GM12878 (cell line): ENCODE results near the gene FABP6. TPM values are rescaled to one million over a fixed set of nuclear protein-coding genes. Genes with fewer than 3 reads are reported as not detected.

Source experiments
- ATAC-seq: fragments of 200-7000 bp; cut with Tn5 transposase; 3 replicates; pipeline ENCODE4 v1.9.1; 2020; ENCODE audit warnings: mild to moderate bottlenecking, moderate library complexity
- BruUV-seq: library from RNA; stranded (reverse); fragments of 400-500 nt; replicated peaks from 2 replicates; lab custom pipeline; 2021; lab: Mats Ljungman, UMichigan
- CTCF ChIA-PET: fragments of 300-600 bp; sonication (Branson Sonifier 250); formaldehyde crosslinking; extraction: SDS; loops from one replicate; lab custom pipeline; 2021; ENCODE audit warnings: inconsistent platforms; lab: Yijun Ruan, JAX
- POLR2A ChIA-PET: fragments of 350-600 bp; formaldehyde crosslinking; extraction: SDS; loops from one replicate; lab custom pipeline; 2021; ENCODE audit warnings: inconsistent platforms; lab: Charles Lee
- RAD21 ChIA-PET: fragments of 300-600 bp; sonication (Branson Sonifier 250); formaldehyde crosslinking; loops from one replicate; lab custom pipeline; 2023; ENCODE audit warnings: antibody characterized with exemption; ENCODE audit not compliant: unreplicated experiment; lab: Charles Lee
- SMC1A ChIA-PET: fragments of 300-600 bp; sonication (Branson Sonifier 250); formaldehyde crosslinking; loops from one replicate; lab custom pipeline; 2023; ENCODE audit not compliant: unreplicated experiment, uncharacterized antibody; lab: Charles Lee
- DNase-seq: peaks from one replicate; pipeline ENCODE4 v3.0.0-alpha.2; 2011; ENCODE audit warnings: low read depth, low spot score
- FAIRE-seq: peaks from 3 replicates; lab custom pipeline; 2011; peaks lifted over from hg19 to GRCh38; lab: Jason Lieb, UNC
- H2AFZ ChIP-seq: 2 replicates; pipeline ENCODE4 v1.6.0; 2011; ENCODE audit warnings: low read depth, low read length, control low read depth; ENCODE audit not compliant: control insufficient read depth
- H3K27ac ChIP-seq: 2 replicates; pipeline ENCODE4 v1.5.1; 2011; ENCODE audit warnings: control low read depth; ENCODE audit not compliant: control insufficient read depth, insufficient read depth
- H3K27me3 ChIP-seq, 2 experiments: replicated peaks in 1 of 2; 2 replicates each; pipeline versions ENCODE4 v1.6.0 to v1.6.1; 2011; ENCODE audit warnings: low read length in 1 of 2; ENCODE audit not compliant: control insufficient read depth in 2 of 2, insufficient read depth in 2 of 2
- H3K36me3 ChIP-seq, 2 experiments: 2 replicates each; pipeline ENCODE4 v1.5.1; 2011; ENCODE audit warnings: low read length in 1 of 2; ENCODE audit not compliant: control insufficient read depth in 2 of 2, insufficient read depth in 2 of 2
- H3K4me1 ChIP-seq: 2 replicates; pipeline ENCODE4 v1.6.1; 2011; ENCODE audit warnings: mild to moderate bottlenecking, low read length, moderate library complexity, mixed read lengths; ENCODE audit not compliant: control insufficient read depth, insufficient read depth
- H3K4me2 ChIP-seq: 2 replicates; pipeline ENCODE4 v1.6.0; 2011; ENCODE audit warnings: control low read depth; ENCODE audit not compliant: control insufficient read depth, insufficient read depth
- H3K4me3 ChIP-seq: fragments of 200-600 bp; sonication (generic); 2 replicates; pipeline ENCODE4 v1.5.1; 2016
- H3K79me2 ChIP-seq: 2 replicates; pipeline ENCODE4 v1.6.0; 2011; ENCODE audit warnings: low read length; ENCODE audit not compliant: control insufficient read depth, insufficient read depth
- H3K9ac ChIP-seq: 2 replicates; pipeline ENCODE4 v1.8.0; 2011; ENCODE audit warnings: low read length, control low read depth, mixed read lengths; ENCODE audit not compliant: control insufficient read depth, insufficient read depth
- H3K9me3 ChIP-seq: replicated peaks from 3 replicates; pipeline ENCODE4 v1.5.1; 2011; ENCODE audit warnings: mild to moderate bottlenecking, low read length; ENCODE audit not compliant: control insufficient read depth, insufficient read depth
- H4K20me1 ChIP-seq: 2 replicates; pipeline ENCODE4 v1.6.0; 2011; ENCODE audit not compliant: control insufficient read depth, insufficient read depth
- ATF2 ChIP-seq: IDR thresholded peaks from 2 replicates; pipeline ENCODE4 v1.6.1; 2012; ENCODE audit warnings: low read length, inconsistent platforms
- CBX5 ChIP-seq: sonication (generic); IDR thresholded peaks from 2 replicates; pipeline ENCODE4 v1.6.1; 2016; ENCODE audit warnings: low read depth, moderate library complexity, mild to moderate bottlenecking, inconsistent platforms
- EZH2 ChIP-seq: IDR thresholded peaks from 2 replicates; pipeline ENCODE4 v1.6.1; 2012; ENCODE audit warnings: low read depth, mild to moderate bottlenecking, control low read depth, inconsistent platforms, low read length, borderline replicate concordance; ENCODE audit not compliant: control insufficient read depth
- IKZF1 ChIP-seq: fragments of 450-650 bp; conservative IDR thresholded peaks from 2 replicates; pipeline ENCODE4 v1.6.1; 2017; ENCODE audit warnings: antibody characterized with exemption, mild to moderate bottlenecking
- IRF5 ChIP-seq: fragments of 450-650 bp; IDR thresholded peaks from 2 replicates; pipeline ENCODE4 v1.6.1; 2017; ENCODE audit warnings: borderline replicate concordance
- JUND ChIP-seq: IDR thresholded peaks from 2 replicates; pipeline ENCODE4 v1.6.1; 2012; ENCODE audit warnings: low read depth, mild to moderate bottlenecking, low read length, improper control_type of control experiment, moderate library complexity
- KAT2A ChIP-seq: conservative IDR thresholded peaks from 2 replicates; pipeline ENCODE4 v1.6.1; 2011; ENCODE audit warnings: low read depth, low read length; ENCODE audit not compliant: control insufficient read depth
- KLF5 ChIP-seq: fragments of 450-650 bp; IDR thresholded peaks from 2 replicates; pipeline ENCODE4 v1.6.1; 2014; ENCODE audit warnings: mild to moderate bottlenecking; ENCODE audit not compliant: partially characterized antibody
- NR2C2 ChIP-seq: IDR thresholded peaks from 2 replicates; pipeline ENCODE4 v1.6.1; 2011; ENCODE audit warnings: borderline replicate concordance, low read depth; ENCODE audit not compliant: control insufficient read depth, insufficient read length
- NR2F1 ChIP-seq: fragments of 450-650 bp; conservative IDR thresholded peaks from 2 replicates; pipeline ENCODE4 v1.6.1; 2017; ENCODE audit warnings: mild to moderate bottlenecking
- POLR2AphosphoS5 ChIP-seq: IDR thresholded peaks from 2 replicates; pipeline ENCODE4 v1.6.1; 2011; ENCODE audit warnings: mild to moderate bottlenecking, low read length, inconsistent platforms
- RAD21 ChIP-seq: IDR thresholded peaks from 2 replicates; pipeline ENCODE4 v1.6.1; 2011; ENCODE audit warnings: mild to moderate bottlenecking, low read depth, low read length, moderate library complexity; ENCODE audit not compliant: insufficient read depth
- SP1 ChIP-seq: IDR thresholded peaks from one replicate; pipeline ENCODE4 v1.6.1; 2011; ENCODE audit warnings: low read depth, low read length
- ZNF384 ChIP-seq: IDR thresholded peaks from 2 replicates; pipeline ENCODE4 v1.6.1; 2012; ENCODE audit warnings: low read depth, mild to moderate bottlenecking, low read length, improper control_type of control experiment, borderline replicate concordance
- WGBS: methylation state at CpG from one replicate; pipeline ENCODE4 v1.1.6; 2016; ENCODE audit warnings: low lambda C conversion rate; ENCODE audit not compliant: insufficient replicate concordance, insufficient coverage; ENCODE audit errors: missing lambda C conversion rate; 5-methylcytosine and 5-hydroxymethylcytosine counted together
- in situ Hi-C: fragments of 300-500 bp; cut with MboI; formaldehyde crosslinking; loops from 9 replicates; pipeline ENCODE4 v1.14.3; 2018; ENCODE audit warnings: mixed read lengths
- intact Hi-C: fragments of 100-400 bp; cut with micrococcal nuclease; formaldehyde crosslinking; loops from one replicate; pipeline ENCODE4 v1.14.2; 2022; ENCODE audit not compliant: unreplicated experiment
- polyA plus RNA-seq, 11 experiments: library from polyadenylated mRNA; depleted of rRNA in 4 of 11; unstranded in 6 of 11; stranded (reverse) in 5 of 11; fragments of >200 nt; fragmentation: Nextera tagmentation in 4 of 11; fragmentation: Illumina TruSeq in 1 of 11; extraction: Ambion mirVana in 4 of 11; extraction: Trizol in 1 of 11; gene quantifications; 1 replicate in 1 of 11; 2 replicates in 10 of 11; pipeline versions ENCODE4 v1.2.1 to v1.2.3, GENCODE V29; 2011 to 2016; ENCODE audit warnings: inconsistent platforms in 2 of 11, missing spikeins in 2 of 11, low read depth in 1 of 11
- total RNA-seq, 4 experiments: library from RNA; depleted of rRNA in 3 of 4; stranded (reverse); fragments of >200 nt in 3 of 4; fragmentation: Illumina TruSeq in 1 of 4; extraction: Trizol in 1 of 4; gene quantifications; 2 replicates each; pipeline versions ENCODE4 v1.2.1 to v1.2.3, GENCODE V29; 2013 to 2021
- TF ChIP-seq, protein P1 (sequence below): IDR thresholded peaks from 2 replicates; pipeline ENCODE4 v1.6.1; 2012; ENCODE audit warnings: low read depth, low read length, improper control_type of control experiment
- TF ChIP-seq, protein P2 (sequence below), 3 experiments: IDR thresholded peaks in 2 of 3; conservative IDR thresholded peaks in 1 of 3; 2 replicates each; pipeline ENCODE4 v1.5.1; 2011; ENCODE audit warnings: low read depth in 3 of 3, low read length in 3 of 3, mild to moderate bottlenecking in 3 of 3, control low read depth in 2 of 3, moderate library complexity in 2 of 3, inconsistent platforms in 1 of 3, mixed read lengths in 1 of 3; ENCODE audit not compliant: control insufficient read depth in 2 of 3, insufficient read depth in 1 of 3; ENCODE audit errors: extremely low read depth in 1 of 3
- TF ChIP-seq, protein P3 (sequence below): IDR thresholded peaks from 2 replicates; pipeline ENCODE4 v1.6.1; 2011; ENCODE audit warnings: borderline replicate concordance, low read depth, mild to moderate bottlenecking, moderate library complexity, mixed read lengths, low read length; ENCODE audit not compliant: insufficient read depth; ENCODE audit errors: extremely low read length

Gene FABP6
- total and polyA plus RNA-seq, 10 of the 15 experiments (the other 5 are each of a cell fraction or from before 2014, with no cell fraction given) = 0.66 to 8.1 (median 2.4) TPM

DNA sequence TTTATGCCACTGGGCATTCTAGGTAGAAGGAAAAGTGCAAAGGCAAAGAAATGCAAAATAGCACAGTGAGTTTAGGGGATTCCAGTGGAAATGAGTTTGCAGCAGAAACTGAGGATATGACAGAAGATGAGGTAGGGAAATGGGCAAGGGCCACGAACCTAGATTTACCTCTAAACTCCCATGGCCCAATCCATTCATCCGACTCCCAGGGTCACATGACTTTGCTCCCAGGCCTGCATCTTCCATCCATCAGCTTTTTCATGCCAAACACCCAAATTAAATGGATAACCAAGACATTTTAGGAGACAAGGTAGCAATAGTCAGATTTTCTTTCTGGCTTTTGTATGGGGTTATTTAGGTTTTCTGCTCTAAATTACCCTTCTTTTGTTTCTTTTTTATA, 22.2 kb upstream of the FABP6 start:
- in situ Hi-C loops = no loop called here
- RAD21 ChIA-PET = no interaction called here
- TF ChIP-seq, protein P1, sequence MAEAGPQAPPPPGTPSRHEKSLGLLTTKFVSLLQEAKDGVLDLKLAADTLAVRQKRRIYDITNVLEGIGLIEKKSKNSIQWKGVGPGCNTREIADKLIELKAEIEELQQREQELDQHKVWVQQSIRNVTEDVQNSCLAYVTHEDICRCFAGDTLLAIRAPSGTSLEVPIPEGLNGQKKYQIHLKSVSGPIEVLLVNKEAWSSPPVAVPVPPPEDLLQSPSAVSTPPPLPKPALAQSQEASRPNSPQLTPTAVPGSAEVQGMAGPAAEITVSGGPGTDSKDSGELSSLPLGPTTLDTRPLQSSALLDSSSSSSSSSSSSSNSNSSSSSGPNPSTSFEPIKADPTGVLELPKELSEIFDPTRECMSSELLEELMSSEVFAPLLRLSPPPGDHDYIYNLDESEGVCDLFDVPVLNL = no peak
- TF ChIP-seq POLR2AphosphoS5 (no peak), IRF5 (no peak), NR2F1 (no peak), RAD21 (no peak), ZNF384 (no peak), SP1 (no peak), EZH2 (no peak), NR2C2 (no peak), ATF2 (no peak), JUND (no peak), KLF5 (no peak), IKZF1 (no peak), CBX5 (no peak), KAT2A (no peak)
- TF ChIP-seq, protein P2, sequence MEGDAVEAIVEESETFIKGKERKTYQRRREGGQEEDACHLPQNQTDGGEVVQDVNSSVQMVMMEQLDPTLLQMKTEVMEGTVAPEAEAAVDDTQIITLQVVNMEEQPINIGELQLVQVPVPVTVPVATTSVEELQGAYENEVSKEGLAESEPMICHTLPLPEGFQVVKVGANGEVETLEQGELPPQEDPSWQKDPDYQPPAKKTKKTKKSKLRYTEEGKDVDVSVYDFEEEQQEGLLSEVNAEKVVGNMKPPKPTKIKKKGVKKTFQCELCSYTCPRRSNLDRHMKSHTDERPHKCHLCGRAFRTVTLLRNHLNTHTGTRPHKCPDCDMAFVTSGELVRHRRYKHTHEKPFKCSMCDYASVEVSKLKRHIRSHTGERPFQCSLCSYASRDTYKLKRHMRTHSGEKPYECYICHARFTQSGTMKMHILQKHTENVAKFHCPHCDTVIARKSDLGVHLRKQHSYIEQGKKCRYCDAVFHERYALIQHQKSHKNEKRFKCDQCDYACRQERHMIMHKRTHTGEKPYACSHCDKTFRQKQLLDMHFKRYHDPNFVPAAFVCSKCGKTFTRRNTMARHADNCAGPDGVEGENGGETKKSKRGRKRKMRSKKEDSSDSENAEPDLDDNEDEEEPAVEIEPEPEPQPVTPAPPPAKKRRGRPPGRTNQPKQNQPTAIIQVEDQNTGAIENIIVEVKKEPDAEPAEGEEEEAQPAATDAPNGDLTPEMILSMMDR (IDR thresholded peaks at IDR 0.05 in 2 of 3, conservative IDR thresholded peaks at IDR 0.05 in 1 of 3; ENCODE audit: control insufficient read depth in 2 of 3, extremely low read depth in 1 of 3, insufficient read depth in 1 of 3, low read depth in 3 of 3, low read length in 3 of 3) = no peak
- TF ChIP-seq, protein P3, sequence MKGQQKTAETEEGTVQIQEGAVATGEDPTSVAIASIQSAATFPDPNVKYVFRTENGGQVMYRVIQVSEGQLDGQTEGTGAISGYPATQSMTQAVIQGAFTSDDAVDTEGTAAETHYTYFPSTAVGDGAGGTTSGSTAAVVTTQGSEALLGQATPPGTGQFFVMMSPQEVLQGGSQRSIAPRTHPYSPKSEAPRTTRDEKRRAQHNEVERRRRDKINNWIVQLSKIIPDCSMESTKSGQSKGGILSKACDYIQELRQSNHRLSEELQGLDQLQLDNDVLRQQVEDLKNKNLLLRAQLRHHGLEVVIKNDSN = no peak

More for the DNA sequence above, 22.2 kb upstream of the FABP6 start:
- Histone ChIP-seq H3K27me3 (no peaks in the 10 kb centered on the region), H3K36me3 (no peaks in the 10 kb centered on the region), H3K4me1 (peaks cover 5% of the 10 kb centered on the region; the same call in 1 of the 2 replicates), H3K27ac (no peak overlapping the region), H3K9ac (no peak overlapping the region), H3K4me2 (no peak overlapping the region), H2AFZ (no peak overlapping the region), H4K20me1 (no peaks in the 10 kb centered on the region), H3K79me2 (no peaks in the 10 kb centered on the region), H3K9me3 (no peaks in the 10 kb centered on the region), H3K4me3 (no peak overlapping the region)
- BruUV-seq = no TSS peak
- FAIRE-seq (no peak), DNase-seq (no peak), ATAC-seq (no peak)
- 46% methylated on average over 2 of the region's 2 CpGs for WGBS
- intact Hi-C loops = no loop called here
- ChIA-PET POLR2A (interaction anchor here (0.5 kb wide), 1 partner anchor 144 kb away, joined by 4 read pairs; no protein-coding TSS in a partner anchor), CTCF (interaction anchor here (1.3 to 1.8 kb wide), 2 partner anchors 139 to 185 kb away, joined by 5 read pairs; no protein-coding TSS in a partner anchor), SMC1A (interaction anchor here (1.0 to 1.5 kb wide), 2 partner anchors 14 to 15 kb away, joined by 3 read pairs; no protein-coding TSS in a partner anchor)
